Neural cell (in vitro differentiated cells): ENCODE measurements around the gene RIMS1. TPM values are rescaled to one million over a fixed set of nuclear protein-coding genes. Genes with fewer than 3 reads are reported as not detected.

Source experiments
- H2AFZ ChIP-seq: fragments of 200-600, 300-800 bp; sonication (generic), shearing (Covaris generic); 2 replicates; pipeline ENCODE4 v1.6.0; 2014; ENCODE audit warnings: low read depth, mild to moderate bottlenecking, antibody characterized with exemption, low read length, moderate library complexity
- H3F3A ChIP-seq: fragments of 200-600 bp; shearing (Covaris generic); 2 replicates; pipeline ENCODE4 v1.6.1; 2016; ENCODE audit warnings: mild to moderate bottlenecking, moderate library complexity, mixed read lengths, antibody characterized with exemption, low read length; ENCODE audit not compliant: insufficient read depth, poor library complexity, severe bottlenecking
- H3K27ac ChIP-seq: fragments of 200-600, 300-800 bp; sonication (generic), shearing (Covaris generic); 2 replicates; pipeline ENCODE4 v1.5.1; 2014; ENCODE audit warnings: mild to moderate bottlenecking, low read length, moderate library complexity
- H3K27me3 ChIP-seq: fragments of 300-800, 200-600 bp; sonication (generic), shearing (Covaris generic); 2 replicates; pipeline ENCODE4 v1.6.0; 2014; ENCODE audit warnings: mild to moderate bottlenecking, low read depth, low read length, moderate library complexity; ENCODE audit not compliant: insufficient read depth
- H3K36me3 ChIP-seq: fragments of 300-800, 200-600 bp; sonication (generic), shearing (Covaris generic); 2 replicates; pipeline ENCODE4 v1.5.1; 2014; ENCODE audit warnings: mild to moderate bottlenecking, antibody characterized with exemption, low read length, moderate library complexity; ENCODE audit not compliant: insufficient read depth
- H3K4me2 ChIP-seq: fragments of 300-800, 200-600 bp; sonication (generic), shearing (Covaris generic); 2 replicates; pipeline ENCODE4 v1.6.0; 2014; ENCODE audit warnings: mild to moderate bottlenecking, low read length
- H3K4me3 ChIP-seq: fragments of 300-800, 200-600 bp; sonication (generic), shearing (Covaris generic); 2 replicates; pipeline ENCODE4 v1.5.1; 2014; ENCODE audit warnings: mild to moderate bottlenecking, low read length, moderate library complexity
- H3K79me2 ChIP-seq: fragments of 200-600 bp; shearing (Covaris generic); replicated peaks from 2 replicates; pipeline ENCODE4 v1.6.0; 2014; ENCODE audit warnings: mild to moderate bottlenecking, low read length, moderate library complexity; ENCODE audit not compliant: insufficient read depth
- H3K9ac ChIP-seq: fragments of 300-800, 200-600 bp; sonication (generic), shearing (Covaris generic); 2 replicates; pipeline ENCODE4 v1.6.1; 2016; ENCODE audit warnings: mild to moderate bottlenecking, low read length, mixed read lengths
- H3K9me2 ChIP-seq: fragments of 200-600 bp; shearing (Covaris generic); 2 replicates; pipeline ENCODE4 v1.6.1; 2016; ENCODE audit warnings: mild to moderate bottlenecking, low read length, mixed read lengths; ENCODE audit not compliant: insufficient read depth
- H3K9me3 ChIP-seq: fragments of 200-600, 300-800 bp; sonication (generic), shearing (Covaris generic); 2 replicates; pipeline ENCODE4 v1.6.1; 2016; ENCODE audit warnings: mild to moderate bottlenecking, mixed run types, low read length, moderate library complexity, mixed read lengths
- H4K20me1 ChIP-seq: fragments of 200-600 bp; shearing (Covaris generic); 2 replicates; pipeline ENCODE4 v1.6.1; 2016; ENCODE audit warnings: mild to moderate bottlenecking, mixed run types; ENCODE audit not compliant: insufficient read depth
- EP300 ChIP-seq: fragments of 450-650 bp; conservative IDR thresholded peaks from 2 replicates; pipeline ENCODE4 v1.6.1; 2014; ENCODE audit warnings: antibody characterized with exemption, mild to moderate bottlenecking, moderate library complexity; ENCODE audit not compliant: poor library complexity, severe bottlenecking
- EZH2 ChIP-seq: fragments of 200-600, 300-800 bp; shearing (Covaris generic), sonication (generic); IDR thresholded peaks from 2 replicates; pipeline ENCODE4 v1.6.1; 2014; ENCODE audit warnings: antibody characterized with exemption, low read length, borderline replicate concordance, mild to moderate bottlenecking; ENCODE audit not compliant: insufficient read depth, poor library complexity, severe bottlenecking
- MXI1 ChIP-seq: fragments of 450-650 bp; conservative IDR thresholded peaks from 2 replicates; pipeline ENCODE4 v1.6.1; 2014; ENCODE audit warnings: antibody characterized with exemption, mild to moderate bottlenecking; ENCODE audit not compliant: poor library complexity, severe bottlenecking
- POLR2AphosphoS5 ChIP-seq: IDR thresholded peaks from 2 replicates; pipeline ENCODE4 v1.6.1; 2012
- RAD21 ChIP-seq: fragments of 450-650 bp; conservative IDR thresholded peaks from 2 replicates; pipeline ENCODE4 v1.6.1; 2014; ENCODE audit warnings: antibody characterized with exemption, mild to moderate bottlenecking, moderate library complexity
- SMC3 ChIP-seq: fragments of 450-650 bp; conservative IDR thresholded peaks from 2 replicates; pipeline ENCODE4 v1.6.1; 2014; ENCODE audit warnings: antibody characterized with exemption, mild to moderate bottlenecking, moderate library complexity; ENCODE audit not compliant: poor library complexity
- TAF1 ChIP-seq: IDR thresholded peaks from 2 replicates; pipeline ENCODE4 v1.6.1; 2012; ENCODE audit warnings: low read depth
- polyA plus RNA-seq: library from polyadenylated mRNA; depleted of rRNA; stranded (reverse); fragments of >200 nt; gene quantifications from 2 replicates; pipeline ENCODE4 v1.2.3, GENCODE V29; 2014
- TF ChIP-seq, protein P1 (sequence below): fragments of 450-650 bp; IDR thresholded peaks from 2 replicates; pipeline ENCODE4 v1.5.1; 2014; ENCODE audit warnings: antibody characterized with exemption, mild to moderate bottlenecking, moderate library complexity; ENCODE audit not compliant: poor library complexity, severe bottlenecking
- TF ChIP-seq, protein P2 (sequence below): IDR thresholded peaks from 2 replicates; pipeline ENCODE4 v1.6.1; 2012; ENCODE audit warnings: borderline replicate concordance

Gene RIMS1
- polyA plus RNA-seq, 1 donor from 2014 or later, result 17.8 TPM

GRCh38 chr6:72049376-72049775 is 163.0 kb downstream of the RIMS1 start:
- Histone ChIP-seq H3K9me2 (no peaks in the 10 kb centered on the region), H3K9ac (no peak overlapping the region), H3K27me3 (no peaks in the 10 kb centered on the region), H3K27ac (no peak overlapping the region), H4K20me1 (no peaks in the 10 kb centered on the region), H3K79me2 (no peaks in the 10 kb centered on the region), H3K4me2 (no peak overlapping the region), H3K4me3 (no peak overlapping the region), H3K9me3 (no peaks in the 10 kb centered on the region), H2AFZ (no peak overlapping the region), H3K36me3 (no peaks in the 10 kb centered on the region), H3F3A (no peaks in the 10 kb centered on the region)
- TF ChIP-seq EP300 (no peak), EZH2 (no peak), TAF1 (no peak), POLR2AphosphoS5 (no peak), MXI1 (no peak), RAD21 (no peak)
- TF ChIP-seq, protein P1, sequence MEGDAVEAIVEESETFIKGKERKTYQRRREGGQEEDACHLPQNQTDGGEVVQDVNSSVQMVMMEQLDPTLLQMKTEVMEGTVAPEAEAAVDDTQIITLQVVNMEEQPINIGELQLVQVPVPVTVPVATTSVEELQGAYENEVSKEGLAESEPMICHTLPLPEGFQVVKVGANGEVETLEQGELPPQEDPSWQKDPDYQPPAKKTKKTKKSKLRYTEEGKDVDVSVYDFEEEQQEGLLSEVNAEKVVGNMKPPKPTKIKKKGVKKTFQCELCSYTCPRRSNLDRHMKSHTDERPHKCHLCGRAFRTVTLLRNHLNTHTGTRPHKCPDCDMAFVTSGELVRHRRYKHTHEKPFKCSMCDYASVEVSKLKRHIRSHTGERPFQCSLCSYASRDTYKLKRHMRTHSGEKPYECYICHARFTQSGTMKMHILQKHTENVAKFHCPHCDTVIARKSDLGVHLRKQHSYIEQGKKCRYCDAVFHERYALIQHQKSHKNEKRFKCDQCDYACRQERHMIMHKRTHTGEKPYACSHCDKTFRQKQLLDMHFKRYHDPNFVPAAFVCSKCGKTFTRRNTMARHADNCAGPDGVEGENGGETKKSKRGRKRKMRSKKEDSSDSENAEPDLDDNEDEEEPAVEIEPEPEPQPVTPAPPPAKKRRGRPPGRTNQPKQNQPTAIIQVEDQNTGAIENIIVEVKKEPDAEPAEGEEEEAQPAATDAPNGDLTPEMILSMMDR, result no peak
- TF ChIP-seq, protein P2, sequence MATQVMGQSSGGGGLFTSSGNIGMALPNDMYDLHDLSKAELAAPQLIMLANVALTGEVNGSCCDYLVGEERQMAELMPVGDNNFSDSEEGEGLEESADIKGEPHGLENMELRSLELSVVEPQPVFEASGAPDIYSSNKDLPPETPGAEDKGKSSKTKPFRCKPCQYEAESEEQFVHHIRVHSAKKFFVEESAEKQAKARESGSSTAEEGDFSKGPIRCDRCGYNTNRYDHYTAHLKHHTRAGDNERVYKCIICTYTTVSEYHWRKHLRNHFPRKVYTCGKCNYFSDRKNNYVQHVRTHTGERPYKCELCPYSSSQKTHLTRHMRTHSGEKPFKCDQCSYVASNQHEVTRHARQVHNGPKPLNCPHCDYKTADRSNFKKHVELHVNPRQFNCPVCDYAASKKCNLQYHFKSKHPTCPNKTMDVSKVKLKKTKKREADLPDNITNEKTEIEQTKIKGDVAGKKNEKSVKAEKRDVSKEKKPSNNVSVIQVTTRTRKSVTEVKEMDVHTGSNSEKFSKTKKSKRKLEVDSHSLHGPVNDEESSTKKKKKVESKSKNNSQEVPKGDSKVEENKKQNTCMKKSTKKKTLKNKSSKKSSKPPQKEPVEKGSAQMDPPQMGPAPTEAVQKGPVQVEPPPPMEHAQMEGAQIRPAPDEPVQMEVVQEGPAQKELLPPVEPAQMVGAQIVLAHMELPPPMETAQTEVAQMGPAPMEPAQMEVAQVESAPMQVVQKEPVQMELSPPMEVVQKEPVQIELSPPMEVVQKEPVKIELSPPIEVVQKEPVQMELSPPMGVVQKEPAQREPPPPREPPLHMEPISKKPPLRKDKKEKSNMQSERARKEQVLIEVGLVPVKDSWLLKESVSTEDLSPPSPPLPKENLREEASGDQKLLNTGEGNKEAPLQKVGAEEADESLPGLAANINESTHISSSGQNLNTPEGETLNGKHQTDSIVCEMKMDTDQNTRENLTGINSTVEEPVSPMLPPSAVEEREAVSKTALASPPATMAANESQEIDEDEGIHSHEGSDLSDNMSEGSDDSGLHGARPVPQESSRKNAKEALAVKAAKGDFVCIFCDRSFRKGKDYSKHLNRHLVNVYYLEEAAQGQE, result no peak

GRCh38 chr6:72061286-72061685 is 174.9 kb downstream of the RIMS1 start:
- no peaks in the 10 kb centered on the region for H3K79me2 ChIP-seq
- TF ChIP-seq, protein P1, result no peak
- no peak for TF ChIP-seq RAD21
- TF ChIP-seq SMC3, result no peak
- TF ChIP-seq EZH2, result no peak
- no peak for TF ChIP-seq POLR2AphosphoS5
- TF ChIP-seq, protein P2, result no peak
- TF ChIP-seq EP300, result no peak
- no peak for TF ChIP-seq TAF1
- TF ChIP-seq MXI1, result no peak
- H3K9ac ChIP-seq, result no peak overlapping the region
- no peaks in the 10 kb centered on the region for H3F3A ChIP-seq
- no peak overlapping the region for H3K4me2 ChIP-seq
- no peaks in the 10 kb centered on the region for H3K9me3 ChIP-seq
- H3K4me3 ChIP-seq, result no peak overlapping the region
- no peak overlapping the region for H3K27ac ChIP-seq
- no peaks in the 10 kb centered on the region for H3K27me3 ChIP-seq
- H3K9me2 ChIP-seq, result no peaks in the 10 kb centered on the region
- no peaks in the 10 kb centered on the region for H3K36me3 ChIP-seq
- no peak overlapping the region for H2AFZ ChIP-seq
- no peaks in the 10 kb centered on the region for H4K20me1 ChIP-seq
